SK-N-SH (cell line): ENCODE results near the gene CMYA5. TPM values are rescaled to one million over a fixed set of nuclear protein-coding genes. Genes with fewer than 3 reads are reported as not detected.
"Not testable (repeated sequence)": the region's sequence is repeated elsewhere in the genome, so short reads cannot be mapped to it uniquely, and the experiment has no call there.

Source experiments
- CTCF ChIA-PET: fragments of 300-600, 350-600 bp; formaldehyde crosslinking; extraction: SDS; loops from one replicate; lab custom pipeline; 2021; lab: Yijun Ruan, JAX
- POLR2A ChIA-PET: fragments of 350-600 bp; sonication (Branson Sonifier 250); formaldehyde crosslinking; extraction: SDS; loops from one replicate; lab custom pipeline; 2020; ENCODE audit warnings: antibody characterized with exemption, inconsistent platforms; lab: Yijun Ruan, JAX
- DNase-seq: peaks from one replicate; pipeline ENCODE4 v3.0.0; 2012
- H2AFZ ChIP-seq: fragments of 200-600 bp; sonication (generic); 2 replicates; pipeline ENCODE4 v1.8.1; 2016; ENCODE audit warnings: antibody characterized with exemption, mild to moderate bottlenecking, low read depth
- H3F3A ChIP-seq: fragments of 200-600 bp; sonication (generic); replicated peaks from 2 replicates; pipeline ENCODE3; 2016; ENCODE audit warnings: antibody characterized with exemption, mild to moderate bottlenecking; ENCODE audit not compliant: insufficient read depth
- H3K27ac ChIP-seq, 2 experiments: fragments of 200-500 bp in 1 of 2; fragments of 200-600 bp in 1 of 2; sonication (Bioruptor generic) in 1 of 2; sonication (generic), shearing (Covaris generic) in 1 of 2; 2 replicates each; pipeline versions ENCODE4 v1.5.1 to v1.6.1; 2014 to 2016; ENCODE audit warnings: low read depth in 2 of 2, inconsistent platforms in 1 of 2, low read length in 1 of 2, mild to moderate bottlenecking in 1 of 2, mixed read lengths in 1 of 2
- H3K27me3 ChIP-seq: fragments of 200-600 bp; sonication (generic), shearing (Covaris generic); 2 replicates; pipeline ENCODE4 v1.6.1; 2016; ENCODE audit warnings: mixed run types; ENCODE audit not compliant: insufficient read depth
- H3K36me3 ChIP-seq, 2 experiments: fragments of 200-500 bp in 1 of 2; fragments of 200-600 bp in 1 of 2; sonication (Bioruptor generic) in 1 of 2; sonication (generic) in 1 of 2; replicated peaks in 1 of 2; 2 replicates each; pipeline versions ENCODE3 to v1.5.1; 2014 to 2016; ENCODE audit warnings: low read length in 1 of 2, mild to moderate bottlenecking in 1 of 2; ENCODE audit not compliant: insufficient read depth in 2 of 2, control insufficient read depth in 1 of 2
- H3K4me1 ChIP-seq, 2 experiments: fragments of 200-500 bp in 1 of 2; fragments of 200-600 bp in 1 of 2; sonication (Bioruptor generic) in 1 of 2; sonication (generic), shearing (Covaris generic) in 1 of 2; 2 replicates each; pipeline versions ENCODE4 v1.5.1 to v1.6.1; 2014 to 2016; ENCODE audit warnings: low read depth in 1 of 2, low read length in 1 of 2, mixed run types in 1 of 2; ENCODE audit not compliant: insufficient read depth in 2 of 2, control insufficient read depth in 1 of 2
- H3K4me2 ChIP-seq: fragments of 200-600 bp; sonication (generic), shearing (Covaris generic); 2 replicates; pipeline ENCODE4 v1.6.1; 2017; ENCODE audit warnings: mixed run types
- H3K4me3 ChIP-seq, 2 experiments: fragments of 200-500 bp in 1 of 2; fragments of 200-600 bp in 1 of 2; sonication (Bioruptor generic) in 1 of 2; sonication (generic), shearing (Covaris generic) in 1 of 2; 2 replicates each; pipeline versions ENCODE4 v1.5.1 to v1.8.1; 2014 to 2016; ENCODE audit warnings: low read depth in 2 of 2, inconsistent platforms in 1 of 2, low read length in 1 of 2, mild to moderate bottlenecking in 1 of 2, mixed read lengths in 1 of 2, moderate library complexity in 1 of 2
- H3K79me2 ChIP-seq: fragments of 200-600 bp; sonication (generic); 2 replicates; pipeline ENCODE4 v1.8.1; 2017; ENCODE audit warnings: mild to moderate bottlenecking; ENCODE audit not compliant: insufficient read depth
- H3K9ac ChIP-seq: fragments of 200-600 bp; sonication (generic); 2 replicates; pipeline ENCODE4 v1.6.1; 2017; ENCODE audit warnings: mixed run types
- H3K9me2 ChIP-seq: fragments of 200-600 bp; sonication (generic); 2 replicates; pipeline ENCODE4 v1.6.1; 2017; ENCODE audit warnings: mixed run types
- H3K9me3 ChIP-seq: fragments of 200-600 bp; sonication (generic); 2 replicates; pipeline ENCODE4 v1.6.1; 2017; ENCODE audit warnings: mixed run types, mild to moderate bottlenecking, moderate library complexity
- H4K20me1 ChIP-seq: fragments of 200-600 bp; sonication (generic); 2 replicates; pipeline ENCODE4 v1.6.1; 2017; ENCODE audit warnings: mild to moderate bottlenecking, mixed run types; ENCODE audit not compliant: insufficient read depth
- CHD2 ChIP-seq: fragments of 150-350 bp; IDR thresholded peaks from 2 replicates; pipeline ENCODE4 v1.6.1; 2018; ENCODE audit warnings: low read length; ENCODE audit not compliant: partially characterized antibody
- EP300 ChIP-seq, 2 experiments: IDR thresholded peaks; 2 replicates each; pipeline versions ENCODE4 v1.4.0 to v1.6.1; 2012; ENCODE audit warnings: borderline replicate concordance in 1 of 2, low read depth in 1 of 2, low read length in 1 of 2
- MEF2A ChIP-seq: IDR thresholded peaks from 2 replicates; pipeline ENCODE4 v1.4.0; 2012; ENCODE audit warnings: low read depth, borderline replicate concordance
- MXI1 ChIP-seq: IDR thresholded peaks from 2 replicates; pipeline ENCODE4 v1.6.1; 2012; ENCODE audit warnings: mild to moderate bottlenecking, low read depth, low read length, improper control_type of control experiment
- NFIC ChIP-seq: IDR thresholded peaks from 2 replicates; pipeline ENCODE4 v1.4.0; 2012; ENCODE audit warnings: borderline replicate concordance
- POLR2AphosphoS5 ChIP-seq: IDR thresholded peaks from 2 replicates; pipeline ENCODE4 v1.6.1; 2012; ENCODE audit warnings: low read depth, low read length
- TAF1 ChIP-seq: IDR thresholded peaks from 2 replicates; pipeline ENCODE4 v1.6.1; 2012; ENCODE audit warnings: low read depth, mild to moderate bottlenecking, low read length, moderate library complexity, borderline replicate concordance
- TEAD4 ChIP-seq: IDR thresholded peaks from 2 replicates; pipeline ENCODE4 v1.4.0; 2012; ENCODE audit warnings: mild to moderate bottlenecking, borderline replicate concordance; ENCODE audit not compliant: insufficient read depth
- YY1 ChIP-seq: IDR thresholded peaks from 2 replicates; pipeline ENCODE4 v1.4.0; 2012; ENCODE audit warnings: low read depth, mild to moderate bottlenecking
- WGBS: methylation state at CpG from one replicate; pipeline ENCODE4 v1.1.6; 2017; ENCODE audit warnings: low lambda C conversion rate; 5-methylcytosine and 5-hydroxymethylcytosine counted together
- polyA plus RNA-seq, 3 experiments: library from polyadenylated mRNA; depleted of rRNA; stranded (reverse); fragments of >200 nt; gene quantifications; 2 replicates each; pipeline ENCODE4 v1.2.3, GENCODE V29; 2012
- TF ChIP-seq, protein P1 (sequence below): IDR thresholded peaks from 2 replicates; pipeline ENCODE4 v1.6.1; 2012; ENCODE audit warnings: mild to moderate bottlenecking, low read depth, low read length, moderate library complexity
- TF ChIP-seq, protein P2 (sequence below): IDR thresholded peaks from 2 replicates; pipeline ENCODE4 v1.4.0; 2012; ENCODE audit warnings: low read depth, borderline replicate concordance
- TF ChIP-seq, protein P3 (sequence below): IDR thresholded peaks from 2 replicates; pipeline ENCODE4 v1.4.0; 2012; ENCODE audit warnings: low read depth
- TF ChIP-seq, protein P4 (sequence below): fragments of 150-350 bp; IDR thresholded peaks from 2 replicates; pipeline ENCODE4 v1.6.1; 2017; ENCODE audit warnings: antibody characterized with exemption, low read length, low read depth, borderline replicate concordance
- TF ChIP-seq, protein P5 (sequence below): IDR thresholded peaks from 2 replicates; pipeline ENCODE4 v1.4.0; 2012; ENCODE audit warnings: low read depth, borderline replicate concordance
- TF ChIP-seq, protein P6 (sequence below): IDR thresholded peaks from 2 replicates; pipeline ENCODE4; 2012
- TF ChIP-seq, protein P7 (sequence below): fragments of 200-600 bp; sonication (generic); IDR thresholded peaks from 2 replicates; pipeline ENCODE4 v1.6.1; 2017; ENCODE audit warnings: antibody characterized with exemption, mild to moderate bottlenecking, moderate library complexity

Gene CMYA5
- polyA plus RNA-seq, 1 of the 3 experiments (the other 2 are of a cell fraction): 0.12 TPM

DNA sequence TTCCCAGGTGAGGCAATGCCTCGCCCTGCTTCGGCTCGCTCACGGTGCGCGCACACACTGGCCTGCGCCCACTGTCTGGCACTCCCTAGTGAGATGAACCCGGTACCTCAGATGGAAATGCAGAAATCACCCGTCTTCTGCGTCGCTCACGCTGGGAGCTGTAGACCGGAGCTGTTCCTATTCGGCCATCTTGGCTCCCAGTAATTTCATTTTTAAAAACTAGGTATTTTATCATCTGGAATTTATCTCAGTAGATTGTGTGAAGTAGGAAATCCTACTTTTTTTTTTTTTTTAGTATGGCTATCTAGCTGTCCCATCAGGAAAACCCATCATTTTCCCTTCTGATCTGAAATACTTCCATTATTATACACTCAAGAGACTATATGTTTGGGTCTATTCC, 95.1 kb downstream of the CMYA5 start:
- H3K4me1 ChIP-seq, H3K27ac ChIP-seq, H3K9me2 ChIP-seq, H3K27me3 ChIP-seq, H4K20me1 ChIP-seq, H3F3A ChIP-seq, H3K9me3 ChIP-seq, H3K36me3 ChIP-seq, H3K9ac ChIP-seq, DNase-seq, H3K79me2 ChIP-seq, POLR2A ChIA-PET: not testable (repeated sequence)
- 0 out of 2 replicates have a peak, but pooled peaks have one; percentile 28 for TF ChIP-seq YY1
- H3K4me2 ChIP-seq: peak overlapping the region; percentile 33; the same call in 1 of the 2 replicates
- H3K4me3 ChIP-seq: peak overlapping the region; percentile 32 to 38; a peak in 3 of 4 replicates
- 55% methylated on average over 6 of the region's 14 CpGs for WGBS
- H2AFZ ChIP-seq: peak overlapping the region; percentile 41; the same call in 1 of the 2 replicates
- CTCF ChIA-PET: interaction anchor here (1.0 kb wide), 1 partner anchor 10 kb away, joined by 3 read pairs; no protein-coding TSS in a partner anchor

DNA sequence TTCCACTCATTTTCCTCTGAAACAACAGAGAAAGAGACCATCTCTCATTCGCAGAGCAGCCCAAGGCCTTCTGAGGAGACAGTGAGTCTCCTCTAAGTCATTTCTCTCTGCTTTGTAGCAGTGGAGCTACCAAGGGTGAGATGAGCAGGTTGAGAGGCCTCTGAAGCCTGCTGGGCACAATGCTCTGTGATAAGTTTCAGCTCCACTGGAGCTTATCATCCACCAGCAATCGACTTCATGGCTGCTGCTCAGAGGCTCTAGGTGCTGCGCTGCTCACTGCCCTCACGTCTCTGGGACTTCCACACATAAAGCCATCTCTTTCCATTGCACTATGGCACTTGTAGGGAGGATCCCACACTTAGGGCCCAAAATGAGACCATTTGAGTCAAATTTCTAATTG, 96.3 kb downstream of the CMYA5 start:
- 55% methylated on average over 4 of the region's 4 CpGs for WGBS
- no peak overlapping the region for H3K9ac ChIP-seq
- H3K9me3 ChIP-seq: no peaks in the 10 kb centered on the region
- H3K36me3 ChIP-seq: no peaks in the 10 kb centered on the region
- no peak overlapping the region for H2AFZ ChIP-seq
- H3K27ac ChIP-seq: no peak overlapping the region
- no peak overlapping the region for H3K4me3 ChIP-seq
- no peaks in the 10 kb centered on the region for H3K79me2 ChIP-seq
- ChIA-PET CTCF (interaction anchor here (1.0 kb wide), 1 partner anchor 11 kb away, joined by 3 read pairs; no protein-coding TSS in a partner anchor), POLR2A (no interaction called here)
- no peaks in the 10 kb centered on the region for H4K20me1 ChIP-seq
- no peaks in the 10 kb centered on the region for H3K4me1 ChIP-seq
- no peak for DNase-seq
- no peaks in the 10 kb centered on the region for H3K27me3 ChIP-seq
- H3K4me2 ChIP-seq: no peak overlapping the region
- no peaks in the 10 kb centered on the region for H3K9me2 ChIP-seq
- no peaks in the 10 kb centered on the region for H3F3A ChIP-seq
- TF ChIP-seq, protein P1, sequence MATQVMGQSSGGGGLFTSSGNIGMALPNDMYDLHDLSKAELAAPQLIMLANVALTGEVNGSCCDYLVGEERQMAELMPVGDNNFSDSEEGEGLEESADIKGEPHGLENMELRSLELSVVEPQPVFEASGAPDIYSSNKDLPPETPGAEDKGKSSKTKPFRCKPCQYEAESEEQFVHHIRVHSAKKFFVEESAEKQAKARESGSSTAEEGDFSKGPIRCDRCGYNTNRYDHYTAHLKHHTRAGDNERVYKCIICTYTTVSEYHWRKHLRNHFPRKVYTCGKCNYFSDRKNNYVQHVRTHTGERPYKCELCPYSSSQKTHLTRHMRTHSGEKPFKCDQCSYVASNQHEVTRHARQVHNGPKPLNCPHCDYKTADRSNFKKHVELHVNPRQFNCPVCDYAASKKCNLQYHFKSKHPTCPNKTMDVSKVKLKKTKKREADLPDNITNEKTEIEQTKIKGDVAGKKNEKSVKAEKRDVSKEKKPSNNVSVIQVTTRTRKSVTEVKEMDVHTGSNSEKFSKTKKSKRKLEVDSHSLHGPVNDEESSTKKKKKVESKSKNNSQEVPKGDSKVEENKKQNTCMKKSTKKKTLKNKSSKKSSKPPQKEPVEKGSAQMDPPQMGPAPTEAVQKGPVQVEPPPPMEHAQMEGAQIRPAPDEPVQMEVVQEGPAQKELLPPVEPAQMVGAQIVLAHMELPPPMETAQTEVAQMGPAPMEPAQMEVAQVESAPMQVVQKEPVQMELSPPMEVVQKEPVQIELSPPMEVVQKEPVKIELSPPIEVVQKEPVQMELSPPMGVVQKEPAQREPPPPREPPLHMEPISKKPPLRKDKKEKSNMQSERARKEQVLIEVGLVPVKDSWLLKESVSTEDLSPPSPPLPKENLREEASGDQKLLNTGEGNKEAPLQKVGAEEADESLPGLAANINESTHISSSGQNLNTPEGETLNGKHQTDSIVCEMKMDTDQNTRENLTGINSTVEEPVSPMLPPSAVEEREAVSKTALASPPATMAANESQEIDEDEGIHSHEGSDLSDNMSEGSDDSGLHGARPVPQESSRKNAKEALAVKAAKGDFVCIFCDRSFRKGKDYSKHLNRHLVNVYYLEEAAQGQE: no peak
- TF ChIP-seq, protein P2, sequence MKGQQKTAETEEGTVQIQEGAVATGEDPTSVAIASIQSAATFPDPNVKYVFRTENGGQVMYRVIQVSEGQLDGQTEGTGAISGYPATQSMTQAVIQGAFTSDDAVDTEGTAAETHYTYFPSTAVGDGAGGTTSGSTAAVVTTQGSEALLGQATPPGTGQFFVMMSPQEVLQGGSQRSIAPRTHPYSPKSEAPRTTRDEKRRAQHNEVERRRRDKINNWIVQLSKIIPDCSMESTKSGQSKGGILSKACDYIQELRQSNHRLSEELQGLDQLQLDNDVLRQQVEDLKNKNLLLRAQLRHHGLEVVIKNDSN: no peak
- TF ChIP-seq, protein P3, sequence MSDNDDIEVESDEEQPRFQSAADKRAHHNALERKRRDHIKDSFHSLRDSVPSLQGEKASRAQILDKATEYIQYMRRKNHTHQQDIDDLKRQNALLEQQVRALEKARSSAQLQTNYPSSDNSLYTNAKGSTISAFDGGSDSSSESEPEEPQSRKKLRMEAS: no peak
- TF ChIP-seq POLR2AphosphoS5 (no peak), NFIC (no peak), EP300 (IDR thresholded peaks at IDR 0.05; ENCODE audit: borderline replicate concordance in 1 of 2, low read depth in 1 of 2, low read length in 1 of 2) (no peak), CHD2 (no peak), TAF1 (no peak), MXI1 (no peak), MEF2A (no peak), TEAD4 (no peak)
- TF ChIP-seq, protein P4, sequence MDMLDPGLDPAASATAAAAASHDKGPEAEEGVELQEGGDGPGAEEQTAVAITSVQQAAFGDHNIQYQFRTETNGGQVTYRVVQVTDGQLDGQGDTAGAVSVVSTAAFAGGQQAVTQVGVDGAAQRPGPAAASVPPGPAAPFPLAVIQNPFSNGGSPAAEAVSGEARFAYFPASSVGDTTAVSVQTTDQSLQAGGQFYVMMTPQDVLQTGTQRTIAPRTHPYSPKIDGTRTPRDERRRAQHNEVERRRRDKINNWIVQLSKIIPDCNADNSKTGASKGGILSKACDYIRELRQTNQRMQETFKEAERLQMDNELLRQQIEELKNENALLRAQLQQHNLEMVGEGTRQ: no peak
- TF ChIP-seq, protein P5, sequence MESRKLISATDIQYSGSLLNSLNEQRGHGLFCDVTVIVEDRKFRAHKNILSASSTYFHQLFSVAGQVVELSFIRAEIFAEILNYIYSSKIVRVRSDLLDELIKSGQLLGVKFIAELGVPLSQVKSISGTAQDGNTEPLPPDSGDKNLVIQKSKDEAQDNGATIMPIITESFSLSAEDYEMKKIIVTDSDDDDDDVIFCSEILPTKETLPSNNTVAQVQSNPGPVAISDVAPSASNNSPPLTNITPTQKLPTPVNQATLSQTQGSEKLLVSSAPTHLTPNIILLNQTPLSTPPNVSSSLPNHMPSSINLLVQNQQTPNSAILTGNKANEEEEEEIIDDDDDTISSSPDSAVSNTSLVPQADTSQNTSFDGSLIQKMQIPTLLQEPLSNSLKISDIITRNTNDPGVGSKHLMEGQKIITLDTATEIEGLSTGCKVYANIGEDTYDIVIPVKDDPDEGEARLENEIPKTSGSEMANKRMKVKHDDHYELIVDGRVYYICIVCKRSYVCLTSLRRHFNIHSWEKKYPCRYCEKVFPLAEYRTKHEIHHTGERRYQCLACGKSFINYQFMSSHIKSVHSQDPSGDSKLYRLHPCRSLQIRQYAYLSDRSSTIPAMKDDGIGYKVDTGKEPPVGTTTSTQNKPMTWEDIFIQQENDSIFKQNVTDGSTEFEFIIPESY: no peak
- TF ChIP-seq, protein P6, sequence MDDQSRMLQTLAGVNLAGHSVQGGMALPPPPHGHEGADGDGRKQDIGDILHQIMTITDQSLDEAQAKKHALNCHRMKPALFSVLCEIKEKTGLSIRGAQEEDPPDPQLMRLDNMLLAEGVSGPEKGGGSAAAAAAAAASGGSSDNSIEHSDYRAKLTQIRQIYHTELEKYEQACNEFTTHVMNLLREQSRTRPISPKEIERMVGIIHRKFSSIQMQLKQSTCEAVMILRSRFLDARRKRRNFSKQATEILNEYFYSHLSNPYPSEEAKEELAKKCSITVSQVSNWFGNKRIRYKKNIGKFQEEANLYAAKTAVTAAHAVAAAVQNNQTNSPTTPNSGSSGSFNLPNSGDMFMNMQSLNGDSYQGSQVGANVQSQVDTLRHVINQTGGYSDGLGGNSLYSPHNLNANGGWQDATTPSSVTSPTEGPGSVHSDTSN: no peak
- TF ChIP-seq, protein P7, sequence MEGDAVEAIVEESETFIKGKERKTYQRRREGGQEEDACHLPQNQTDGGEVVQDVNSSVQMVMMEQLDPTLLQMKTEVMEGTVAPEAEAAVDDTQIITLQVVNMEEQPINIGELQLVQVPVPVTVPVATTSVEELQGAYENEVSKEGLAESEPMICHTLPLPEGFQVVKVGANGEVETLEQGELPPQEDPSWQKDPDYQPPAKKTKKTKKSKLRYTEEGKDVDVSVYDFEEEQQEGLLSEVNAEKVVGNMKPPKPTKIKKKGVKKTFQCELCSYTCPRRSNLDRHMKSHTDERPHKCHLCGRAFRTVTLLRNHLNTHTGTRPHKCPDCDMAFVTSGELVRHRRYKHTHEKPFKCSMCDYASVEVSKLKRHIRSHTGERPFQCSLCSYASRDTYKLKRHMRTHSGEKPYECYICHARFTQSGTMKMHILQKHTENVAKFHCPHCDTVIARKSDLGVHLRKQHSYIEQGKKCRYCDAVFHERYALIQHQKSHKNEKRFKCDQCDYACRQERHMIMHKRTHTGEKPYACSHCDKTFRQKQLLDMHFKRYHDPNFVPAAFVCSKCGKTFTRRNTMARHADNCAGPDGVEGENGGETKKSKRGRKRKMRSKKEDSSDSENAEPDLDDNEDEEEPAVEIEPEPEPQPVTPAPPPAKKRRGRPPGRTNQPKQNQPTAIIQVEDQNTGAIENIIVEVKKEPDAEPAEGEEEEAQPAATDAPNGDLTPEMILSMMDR: no peak
